HG02981 (cell line): Measurements from ENCODE around the gene AIF1.

Source experiments
- ATAC-seq: cut with Tn5 transposase; IDR thresholded peaks from one replicate; pipeline ENCODE4 v1.9.1; 2021; ENCODE audit warnings: mild to moderate bottlenecking, moderate library complexity; ENCODE audit not compliant: unreplicated experiment

Gene AIF1

DNA sequence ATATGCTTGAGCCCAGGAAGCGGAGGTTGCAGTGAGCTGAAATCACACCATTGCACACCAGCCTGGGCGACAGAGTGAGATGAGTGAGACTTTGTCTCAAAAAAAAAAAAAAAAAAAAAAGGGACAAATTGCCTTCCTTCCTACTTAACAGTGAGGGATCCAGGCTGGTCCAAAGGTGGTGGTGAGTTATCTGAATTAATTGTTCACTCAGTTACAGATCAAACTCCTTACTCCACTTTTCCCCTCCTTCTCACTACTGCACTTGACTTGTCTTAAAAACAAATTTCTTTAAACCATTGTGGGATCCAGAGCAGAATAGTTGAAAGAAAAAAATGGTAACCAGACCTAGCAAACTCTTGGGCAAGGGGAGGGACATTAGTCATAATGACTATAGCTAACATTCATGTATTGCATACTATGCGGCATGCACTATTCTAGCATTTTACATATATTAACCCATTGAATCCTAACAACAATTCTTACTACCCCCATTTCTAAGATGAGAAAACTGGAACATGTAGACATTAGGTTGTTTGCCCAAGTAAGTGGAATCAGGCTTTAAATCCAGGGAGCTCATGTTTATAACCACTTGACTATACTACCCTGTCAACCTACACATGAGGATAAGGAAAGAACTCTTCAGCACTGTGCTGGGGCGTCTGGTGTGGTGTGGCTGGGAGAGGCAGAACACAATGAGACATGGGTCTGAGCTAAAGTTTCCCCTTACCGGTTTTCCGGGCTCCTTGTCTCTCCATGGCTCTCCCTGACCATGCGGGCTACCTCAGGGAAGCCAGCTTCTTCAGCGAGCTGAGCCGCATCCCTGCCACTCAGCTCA is 48.3 kb downstream of the AIF1 start:
- ATAC-seq, result no peak

DNA sequence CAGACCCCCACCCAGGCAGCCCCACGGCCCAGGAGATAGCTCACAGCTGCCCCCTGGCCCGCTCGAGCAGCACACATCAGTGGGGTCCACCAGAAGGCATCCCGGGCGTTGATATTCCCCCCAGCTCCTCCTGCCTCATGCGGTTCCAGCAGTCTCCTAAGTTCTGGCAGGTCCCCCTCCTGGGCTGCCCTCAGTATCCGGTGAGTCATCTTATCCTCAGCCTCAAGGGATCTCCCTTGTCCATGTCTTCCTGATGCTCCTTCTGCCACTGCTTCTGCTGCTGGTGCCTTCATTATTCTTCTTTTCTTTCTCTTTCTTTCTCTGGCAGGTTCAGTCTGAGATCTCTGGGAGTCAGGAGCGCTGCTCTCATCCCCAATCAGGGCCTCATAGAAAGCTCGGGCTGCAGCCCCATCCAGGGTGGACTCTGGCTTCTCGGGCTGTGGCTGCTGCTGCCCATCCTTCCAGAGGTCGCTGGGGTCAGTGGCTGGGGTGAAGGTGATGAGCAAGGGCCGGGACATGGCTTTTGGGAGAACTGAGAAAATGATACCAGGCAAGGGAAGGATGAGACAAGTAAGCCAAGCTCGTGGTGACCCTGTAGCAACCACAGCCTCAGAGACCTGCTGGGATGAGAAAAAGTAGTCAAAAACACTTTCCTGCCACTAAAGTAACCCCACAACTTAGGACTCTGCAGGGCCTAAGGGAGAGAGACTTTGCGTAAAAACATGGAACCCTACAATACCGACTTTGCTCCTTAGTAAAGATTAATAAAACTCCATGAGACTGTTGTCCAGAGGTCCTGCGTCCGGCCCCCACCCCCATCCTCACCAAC is 49.1 kb downstream of the AIF1 start:
- no peak for ATAC-seq

- no peak for ATAC-seq
Observed at GRCh38 chr6:31664790-31665500, 49.9 kb downstream of the AIF1 start, which contains the start of gene GPANK1. GPANK1 (minus strand) TSS chr6:31664997; CDS start chr6:31664478, 519 bp downstream.

DNA sequence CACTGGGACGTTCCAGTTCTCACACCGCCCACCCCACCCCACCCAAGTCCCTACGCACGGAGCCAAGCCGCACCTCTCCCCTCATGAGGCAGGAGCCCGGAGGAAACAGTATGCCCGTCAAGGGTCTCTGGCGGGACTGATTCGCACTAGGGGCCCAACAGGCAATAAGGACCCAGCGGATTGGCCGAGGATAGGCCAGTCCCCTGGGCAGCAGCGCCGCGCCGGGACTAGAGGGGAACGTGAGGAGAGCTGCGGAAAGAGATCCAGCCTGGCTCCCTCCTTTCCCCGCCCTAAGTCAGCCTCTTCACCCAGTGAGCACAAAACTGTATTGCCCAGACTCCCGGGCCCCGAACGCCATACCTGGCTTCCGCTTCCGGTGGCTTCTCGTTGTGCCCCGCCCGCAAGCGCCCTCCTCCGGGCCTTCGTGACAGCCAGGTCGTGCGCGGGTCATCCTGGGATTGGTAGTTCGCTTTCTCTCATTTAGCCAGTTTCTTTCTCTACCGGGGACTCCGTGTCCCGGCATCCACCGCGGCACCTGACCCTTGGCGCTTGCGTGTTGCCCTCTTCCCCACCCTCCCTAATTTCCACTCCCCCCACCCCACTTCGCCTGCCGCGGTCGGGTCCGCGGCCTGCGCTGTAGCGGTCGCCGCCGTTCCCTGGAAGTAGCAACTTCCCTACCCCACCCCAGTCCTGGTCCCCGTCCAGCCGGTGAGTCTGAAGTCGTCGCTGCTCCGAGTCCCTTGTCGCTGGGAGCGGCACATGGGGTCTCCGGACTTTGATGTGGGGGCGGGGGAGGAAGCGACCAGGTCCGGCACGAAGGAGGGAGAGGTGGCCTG is 50.7 kb downstream of the AIF1 start, which contains the start of gene CSNK2B:
Gene CSNK2B (plus strand): TSS at position 580 of the 836 bp plus-strand sequence. CDS start 752 bp downstream, outside the sequence.
- peak; percentile 78 for ATAC-seq

- ATAC-seq, result no peak
Observed at GRCh38 chr6:31666337-31666965, 51.4 kb downstream of the AIF1 start.
